ENCODE data around the gene KAT8.

KAT8 gene

DNA sequence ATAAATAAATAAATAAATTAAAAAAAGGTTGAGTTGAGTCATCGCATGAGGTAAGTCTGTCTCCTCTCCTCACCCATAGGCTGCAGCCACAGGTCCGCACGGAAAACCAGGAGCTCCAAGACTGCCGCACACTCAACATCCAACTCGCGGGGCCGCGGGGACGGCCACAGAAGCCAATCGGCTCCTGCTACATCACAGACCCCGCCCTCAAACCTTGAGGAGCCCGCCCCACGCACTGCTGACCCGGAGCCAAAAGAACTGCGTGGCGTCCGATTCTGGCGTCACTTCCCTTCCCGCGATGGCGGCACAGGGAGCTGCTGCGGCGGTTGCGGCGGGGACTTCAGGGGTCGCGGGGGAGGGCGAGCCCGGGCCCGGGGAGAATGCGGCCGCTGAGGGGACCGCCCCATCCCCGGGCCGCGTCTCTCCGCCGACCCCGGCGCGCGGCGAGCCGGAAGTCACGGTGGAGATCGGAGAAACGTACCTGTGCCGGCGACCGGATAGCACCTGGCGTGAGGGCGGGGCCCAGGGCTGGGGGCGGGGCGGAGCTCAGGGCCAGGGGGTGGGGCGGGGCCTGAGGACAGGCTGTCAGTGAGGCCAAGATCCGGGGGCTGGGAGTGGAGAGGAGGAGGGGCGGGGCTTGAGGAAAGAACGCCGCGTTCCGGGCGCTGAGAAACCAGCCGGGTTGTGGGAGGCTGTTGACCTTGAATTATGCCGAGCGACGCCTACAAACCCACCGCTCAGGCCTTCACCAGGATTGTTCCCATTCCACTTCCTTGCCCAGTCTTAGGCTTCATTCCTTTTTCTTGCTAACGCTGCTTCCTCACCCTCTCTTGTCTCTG is at the start of gene KAT8:
Gene KAT8 (plus strand): TSS at position 281 of the 839 bp plus-strand sequence. CDS start 18 bp downstream, at position 299.
- H3K27me3 Mint-ChIP-seq, result no peaks in the 10 kb centered on the region
- H3K4me1 Mint-ChIP-seq, result peaks cover 13% of the 10 kb centered on the region
- no peaks in the 10 kb centered on the region for H3K36me3 Mint-ChIP-seq
- peak within 1 kb of the TSS; percentile 95 for H3K27ac Mint-ChIP-seq
- no peaks in the 10 kb centered on the region for H3K9me3 Mint-ChIP-seq
- H3K4me3 Mint-ChIP-seq, result peak within 1 kb of the TSS; percentile 94

DNA sequence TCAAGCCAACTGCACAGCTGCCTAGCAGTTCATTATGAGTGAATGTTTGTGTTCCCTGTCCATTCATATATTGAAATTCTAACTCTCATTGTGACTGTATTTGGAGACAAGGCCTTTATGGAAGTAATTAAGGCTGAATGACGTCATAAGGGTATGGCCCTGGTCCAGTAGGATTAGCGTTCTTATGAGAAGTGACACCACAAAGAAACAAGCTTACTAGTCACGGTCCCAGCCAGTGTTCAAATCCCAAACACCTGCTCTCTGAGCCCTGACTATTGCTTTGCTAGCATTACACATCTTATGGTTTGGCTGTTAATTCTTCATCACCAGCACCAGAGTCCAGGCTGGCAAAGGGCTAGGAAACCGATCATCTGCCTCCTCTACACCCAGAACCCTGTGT is 45.6 kb upstream of the KAT8 start:
- H3K27ac Mint-ChIP-seq, result peak overlapping the region; percentile 70
- H3K27me3 Mint-ChIP-seq, result no peaks in the 10 kb centered on the region
- H3K9me3 Mint-ChIP-seq, result no peaks in the 10 kb centered on the region
- peaks cover 5% of the 10 kb centered on the region for H3K36me3 Mint-ChIP-seq
- peak overlapping the region; percentile 98 for H3K4me3 Mint-ChIP-seq
- H3K4me1 Mint-ChIP-seq, result peaks cover 40% of the 10 kb centered on the region

DNA sequence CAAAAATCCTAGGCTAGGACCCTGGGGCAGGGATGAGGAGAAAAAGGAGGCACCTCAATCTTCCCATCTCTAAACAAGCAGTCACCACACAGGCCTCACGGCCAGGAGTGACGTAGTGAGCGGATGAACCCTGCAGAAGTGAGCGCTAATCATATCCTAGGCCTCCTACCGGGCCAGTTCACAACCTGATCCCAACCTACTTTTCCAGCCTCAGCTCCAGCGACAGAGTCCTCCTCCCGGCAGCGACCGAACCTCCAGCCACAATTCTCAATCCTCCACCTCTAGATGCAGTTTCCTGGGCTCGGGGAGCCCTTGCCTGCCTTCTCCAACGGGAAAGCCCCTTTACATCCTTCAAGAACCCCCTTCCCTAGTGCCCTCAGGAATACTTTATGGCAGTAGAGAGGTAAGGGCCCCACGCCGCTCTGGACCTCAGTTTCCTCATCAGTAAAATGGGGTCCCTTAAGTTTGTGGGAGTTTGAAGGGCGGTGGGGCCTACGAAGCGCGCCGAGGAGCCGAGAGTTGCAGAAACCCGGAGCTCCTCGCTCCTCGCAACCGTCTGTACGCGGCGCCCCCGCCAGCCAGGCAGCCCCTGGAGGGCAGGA is 44.8 kb upstream of the KAT8 start:
- H3K36me3 Mint-ChIP-seq, result peaks cover 5% of the 10 kb centered on the region
- no peaks in the 10 kb centered on the region for H3K9me3 Mint-ChIP-seq
- peak overlapping the region; percentile 98 for H3K27ac Mint-ChIP-seq
- peaks cover 40% of the 10 kb centered on the region for H3K4me1 Mint-ChIP-seq
- H3K4me3 Mint-ChIP-seq, result peak overlapping the region; percentile 98
- no peaks in the 10 kb centered on the region for H3K27me3 Mint-ChIP-seq

DNA sequence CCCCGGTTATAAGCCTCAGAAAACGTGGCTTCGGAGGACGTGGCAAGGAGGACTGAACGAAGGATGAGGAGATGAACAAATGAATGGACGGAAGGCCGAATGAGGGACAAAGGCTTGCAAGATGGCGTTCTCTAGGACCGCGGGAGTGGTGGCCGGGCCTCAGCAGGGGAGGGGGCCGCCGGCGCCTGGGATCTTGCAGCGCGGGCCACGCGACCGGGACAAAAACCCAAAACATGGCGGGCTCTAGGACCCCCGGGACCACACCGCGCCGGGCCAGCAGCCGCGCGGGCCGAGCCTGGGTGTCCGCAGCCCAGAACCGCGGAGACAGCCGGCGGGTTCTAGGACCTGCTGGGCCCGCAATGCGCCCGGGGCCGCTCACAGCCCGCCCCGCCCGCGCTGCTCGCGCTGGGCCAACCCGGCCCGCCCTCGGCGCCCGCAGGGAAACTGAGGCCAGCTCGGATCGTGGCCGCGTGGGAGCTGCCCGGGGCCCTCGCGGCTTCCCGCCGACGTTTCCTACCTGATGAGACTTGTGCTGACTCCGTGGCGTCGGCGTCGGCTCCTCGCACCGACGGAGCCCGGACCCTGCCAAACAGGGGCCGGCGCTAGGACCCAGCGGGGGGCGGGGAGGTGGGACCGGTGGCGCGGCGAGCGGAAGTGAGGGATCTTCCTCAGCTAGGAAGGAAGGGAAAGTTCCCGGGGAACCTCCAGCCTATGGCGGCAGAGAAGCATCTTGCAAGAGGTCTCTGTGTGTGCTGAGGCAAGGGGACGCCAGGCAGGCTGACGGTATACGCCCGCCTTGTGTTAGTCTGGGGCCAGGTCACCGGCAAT is 44.1 kb upstream of the KAT8 start:
- Mint-ChIP-seq H3K27ac (peak overlapping the region; percentile 98), H3K4me3 (peak overlapping the region; percentile 98), H3K4me1 (peaks cover 47% of the 10 kb centered on the region), H3K36me3 (peaks cover 12% of the 10 kb centered on the region), H3K9me3 (no peaks in the 10 kb centered on the region), H3K27me3 (no peaks in the 10 kb centered on the region)

DNA sequence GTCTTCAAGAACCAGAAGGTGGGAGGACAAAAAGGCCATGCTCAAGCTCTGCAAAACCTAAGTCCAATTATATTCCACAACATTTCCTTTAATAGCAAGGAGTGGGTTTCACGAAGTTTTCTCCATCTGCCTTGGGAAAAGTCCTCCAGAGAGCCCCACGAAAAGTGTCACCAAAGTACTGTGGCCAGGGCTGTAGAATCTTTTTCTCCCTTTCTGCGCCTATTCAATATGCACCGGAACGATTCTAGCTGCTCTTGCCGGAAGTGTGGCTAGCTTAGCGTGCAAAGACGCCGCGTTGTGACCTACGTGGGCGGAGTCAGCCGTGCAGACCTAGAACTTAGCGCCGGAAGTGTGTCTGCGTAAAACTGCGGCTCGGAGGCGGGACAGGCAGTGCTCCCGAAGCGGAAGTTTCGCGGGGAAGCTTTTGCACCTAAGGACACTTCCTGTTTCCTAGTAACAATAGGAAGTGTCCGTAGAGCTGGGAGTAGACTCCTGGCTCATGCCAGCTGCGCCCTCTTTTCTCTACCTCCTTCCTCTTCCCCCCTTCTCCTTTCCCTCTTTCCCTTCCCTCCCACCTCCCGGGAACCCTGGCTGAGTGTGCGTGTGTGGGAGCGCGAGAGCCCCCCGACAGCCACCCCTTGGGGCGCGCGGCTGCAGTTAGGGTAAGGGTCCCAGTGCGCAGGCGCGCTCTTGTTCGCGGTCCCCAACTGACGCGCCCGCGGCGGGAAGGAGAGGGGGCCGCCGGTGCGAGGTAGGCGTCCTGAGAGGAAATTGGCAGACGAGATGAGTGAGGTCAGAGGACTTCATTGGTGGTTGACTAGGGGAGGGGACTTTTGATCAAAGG is 43.3 kb upstream of the KAT8 start, which contains the start of the genes ZNF646 and ZNF668:
Gene ZNF646 (plus strand): TSS at position 453 of the 844 bp plus-strand sequence. CDS start 1,903 bp downstream, outside the sequence.
Gene ZNF668 (minus strand): TSS at position 271 of the 844 bp plus-strand sequence. CDS start 9,781 bp downstream, outside the sequence.
- peak within 1 kb of the TSS; percentile 98 for H3K4me3 Mint-ChIP-seq
- H3K27me3 Mint-ChIP-seq, result no peaks in the 10 kb centered on the region
- peak within 1 kb of the TSS; percentile 98 for H3K27ac Mint-ChIP-seq
- peaks cover 48% of the 10 kb centered on the region for H3K4me1 Mint-ChIP-seq
- peaks cover 12% of the 10 kb centered on the region for H3K36me3 Mint-ChIP-seq
- no peaks in the 10 kb centered on the region for H3K9me3 Mint-ChIP-seq

DNA sequence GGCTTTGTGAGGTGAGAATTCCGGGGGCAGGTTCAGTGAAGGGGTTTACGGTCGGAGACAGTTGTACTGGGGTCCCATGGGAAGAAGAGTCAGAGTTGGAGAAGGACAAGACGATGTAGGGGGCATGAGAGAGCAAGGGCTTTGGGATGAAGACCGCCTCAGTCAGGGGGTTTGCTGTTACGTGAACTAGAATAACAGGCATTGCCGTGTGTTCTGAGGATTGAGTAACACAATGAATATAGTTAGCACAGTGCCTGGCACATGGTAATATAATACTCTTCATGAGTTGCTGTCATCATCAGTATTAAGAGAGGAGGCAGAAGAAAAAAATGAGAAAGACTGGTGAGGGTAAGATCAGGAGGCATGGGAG is 42.7 kb upstream of the KAT8 start:
- peaks cover 12% of the 10 kb centered on the region for H3K36me3 Mint-ChIP-seq
- peaks cover 44% of the 10 kb centered on the region for H3K4me1 Mint-ChIP-seq
- H3K27me3 Mint-ChIP-seq, result no peaks in the 10 kb centered on the region
- no peaks in the 10 kb centered on the region for H3K9me3 Mint-ChIP-seq
- peak overlapping the region; percentile 97 for H3K4me3 Mint-ChIP-seq
- peak overlapping the region; percentile 98 for H3K27ac Mint-ChIP-seq

DNA sequence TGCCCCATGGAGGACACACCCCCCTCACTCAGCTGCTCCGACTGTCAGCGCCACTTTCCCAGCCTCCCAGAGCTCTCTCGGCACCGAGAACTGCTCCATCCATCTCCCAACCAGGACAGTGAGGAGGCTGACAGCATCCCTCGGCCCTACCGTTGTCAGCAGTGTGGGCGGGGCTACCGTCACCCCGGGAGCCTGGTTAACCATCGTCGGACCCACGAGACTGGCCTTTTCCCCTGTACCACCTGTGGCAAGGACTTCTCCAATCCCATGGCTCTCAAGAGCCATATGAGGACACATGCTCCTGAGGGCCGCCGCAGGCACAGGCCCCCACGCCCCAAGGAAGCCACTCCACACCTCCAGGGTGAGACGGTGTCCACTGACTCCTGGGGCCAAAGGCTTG is 41.1 kb upstream of the KAT8 start:
- no peak overlapping the region for H3K27ac Mint-ChIP-seq
- H3K4me3 Mint-ChIP-seq, result no peak overlapping the region
- H3K4me1 Mint-ChIP-seq, result peaks cover 44% of the 10 kb centered on the region
- H3K9me3 Mint-ChIP-seq, result no peaks in the 10 kb centered on the region
- H3K27me3 Mint-ChIP-seq, result no peaks in the 10 kb centered on the region
- H3K36me3 Mint-ChIP-seq, result peaks cover 12% of the 10 kb centered on the region

DNA sequence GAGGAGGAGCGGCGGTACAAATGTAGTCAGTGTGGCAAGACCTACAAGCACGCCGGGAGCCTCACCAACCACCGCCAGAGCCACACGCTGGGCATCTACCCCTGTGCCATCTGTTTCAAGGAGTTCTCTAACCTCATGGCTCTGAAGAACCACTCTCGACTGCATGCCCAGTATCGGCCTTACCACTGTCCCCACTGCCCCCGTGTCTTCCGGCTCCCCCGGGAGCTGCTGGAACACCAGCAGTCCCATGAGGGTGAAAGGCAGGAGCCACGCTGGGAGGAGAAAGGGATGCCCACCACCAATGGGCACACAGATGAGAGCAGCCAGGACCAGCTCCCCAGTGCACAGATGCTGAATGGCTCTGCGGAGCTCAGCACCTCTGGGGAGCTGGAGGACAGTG is 40.4 kb upstream of the KAT8 start:
- Mint-ChIP-seq H3K4me1 (peaks cover 38% of the 10 kb centered on the region), H3K36me3 (peaks cover 12% of the 10 kb centered on the region), H3K27ac (no peak overlapping the region), H3K9me3 (no peaks in the 10 kb centered on the region), H3K4me3 (no peak overlapping the region), H3K27me3 (no peaks in the 10 kb centered on the region)

DNA sequence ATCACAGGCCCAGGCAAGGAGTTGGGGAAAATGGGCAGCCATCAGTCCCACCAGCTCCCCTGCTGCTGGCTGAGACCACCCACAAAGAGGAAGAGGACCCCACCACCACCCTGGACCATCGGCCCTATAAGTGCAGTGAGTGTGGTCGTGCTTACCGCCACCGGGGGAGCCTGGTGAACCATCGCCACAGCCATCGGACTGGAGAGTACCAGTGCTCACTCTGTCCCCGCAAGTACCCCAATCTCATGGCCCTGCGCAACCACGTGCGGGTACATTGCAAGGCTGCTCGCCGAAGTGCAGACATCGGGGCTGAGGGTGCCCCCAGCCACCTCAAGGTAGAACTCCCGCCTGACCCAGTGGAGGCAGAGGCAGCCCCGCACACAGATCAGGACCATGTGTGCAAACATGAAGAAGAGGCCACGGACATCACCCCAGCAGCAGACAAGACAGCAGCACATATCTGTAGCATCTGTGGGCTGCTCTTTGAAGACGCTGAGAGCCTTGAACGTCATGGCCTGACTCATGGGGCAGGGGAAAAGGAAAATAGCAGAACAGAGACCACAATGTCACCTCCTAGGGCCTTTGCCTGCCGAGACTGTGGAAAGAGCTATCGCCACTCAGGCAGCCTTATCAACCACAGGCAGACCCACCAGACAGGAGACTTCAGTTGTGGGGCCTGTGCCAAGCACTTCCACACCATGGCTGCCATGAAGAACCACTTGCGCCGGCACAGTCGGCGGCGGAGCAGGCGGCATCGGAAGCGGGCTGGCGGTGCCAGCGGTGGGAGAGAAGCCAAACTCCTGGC is 39.7 kb upstream of the KAT8 start:
- Mint-ChIP-seq H3K4me3 (no peak overlapping the region), H3K36me3 (peaks cover 12% of the 10 kb centered on the region), H3K9me3 (no peaks in the 10 kb centered on the region), H3K27me3 (no peaks in the 10 kb centered on the region), H3K4me1 (peaks cover 36% of the 10 kb centered on the region), H3K27ac (peak overlapping the region; percentile 30)

DNA sequence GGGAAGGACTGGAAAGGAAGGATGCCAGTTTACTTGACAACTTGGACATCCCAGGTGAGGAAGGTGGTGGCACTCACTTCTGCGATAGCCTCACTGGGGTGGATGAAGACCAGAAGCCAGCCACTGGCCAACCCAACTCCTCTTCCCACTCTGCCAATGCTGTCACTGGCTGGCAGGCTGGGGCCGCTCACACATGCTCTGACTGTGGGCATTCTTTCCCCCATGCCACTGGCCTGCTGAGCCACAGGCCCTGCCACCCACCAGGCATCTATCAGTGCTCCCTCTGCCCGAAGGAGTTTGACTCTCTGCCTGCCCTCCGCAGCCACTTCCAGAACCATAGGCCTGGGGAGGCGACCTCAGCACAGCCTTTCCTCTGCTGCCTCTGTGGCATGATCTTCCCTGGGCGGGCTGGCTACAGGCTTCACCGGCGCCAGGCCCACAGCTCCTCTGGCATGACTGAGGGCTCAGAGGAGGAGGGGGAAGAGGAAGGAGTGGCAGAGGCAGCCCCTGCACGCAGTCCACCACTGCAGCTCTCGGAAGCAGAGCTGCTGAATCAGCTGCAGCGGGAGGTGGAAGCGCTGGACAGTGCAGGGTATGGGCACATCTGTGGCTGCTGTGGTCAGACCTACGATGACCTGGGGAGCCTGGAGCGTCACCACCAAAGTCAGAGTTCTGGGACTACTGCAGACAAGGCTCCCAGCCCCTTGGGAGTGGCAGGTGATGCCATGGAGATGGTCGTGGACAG is 38.7 kb upstream of the KAT8 start:
- Mint-ChIP-seq H3K9me3 (no peaks in the 10 kb centered on the region), H3K27ac (no peak overlapping the region), H3K36me3 (peaks cover 12% of the 10 kb centered on the region), H3K27me3 (no peaks in the 10 kb centered on the region), H3K4me3 (no peak overlapping the region), H3K4me1 (peaks cover 36% of the 10 kb centered on the region)

DNA sequence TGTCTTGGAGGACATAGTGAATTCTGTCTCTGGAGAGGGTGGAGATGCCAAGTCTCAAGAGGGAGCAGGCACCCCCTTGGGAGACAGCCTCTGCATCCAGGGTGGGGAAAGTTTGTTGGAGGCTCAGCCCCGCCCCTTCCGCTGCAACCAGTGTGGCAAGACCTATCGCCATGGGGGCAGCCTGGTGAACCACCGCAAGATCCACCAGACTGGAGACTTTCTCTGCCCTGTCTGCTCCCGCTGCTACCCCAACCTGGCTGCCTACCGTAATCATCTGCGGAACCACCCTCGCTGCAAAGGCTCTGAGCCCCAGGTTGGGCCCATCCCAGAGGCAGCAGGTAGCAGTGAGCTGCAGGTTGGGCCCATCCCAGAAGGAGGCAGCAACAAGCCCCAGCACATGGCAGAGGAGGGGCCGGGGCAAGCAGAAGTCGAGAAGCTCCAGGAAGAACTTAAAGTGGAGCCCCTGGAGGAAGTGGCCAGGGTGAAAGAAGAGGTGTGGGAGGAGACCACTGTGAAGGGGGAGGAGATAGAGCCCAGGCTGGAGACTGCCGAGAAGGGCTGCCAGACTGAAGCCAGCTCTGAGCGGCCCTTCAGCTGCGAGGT is 38.0 kb upstream of the KAT8 start:
- Mint-ChIP-seq H3K4me1 (peaks cover 36% of the 10 kb centered on the region), H3K27ac (no peak overlapping the region)

DNA sequence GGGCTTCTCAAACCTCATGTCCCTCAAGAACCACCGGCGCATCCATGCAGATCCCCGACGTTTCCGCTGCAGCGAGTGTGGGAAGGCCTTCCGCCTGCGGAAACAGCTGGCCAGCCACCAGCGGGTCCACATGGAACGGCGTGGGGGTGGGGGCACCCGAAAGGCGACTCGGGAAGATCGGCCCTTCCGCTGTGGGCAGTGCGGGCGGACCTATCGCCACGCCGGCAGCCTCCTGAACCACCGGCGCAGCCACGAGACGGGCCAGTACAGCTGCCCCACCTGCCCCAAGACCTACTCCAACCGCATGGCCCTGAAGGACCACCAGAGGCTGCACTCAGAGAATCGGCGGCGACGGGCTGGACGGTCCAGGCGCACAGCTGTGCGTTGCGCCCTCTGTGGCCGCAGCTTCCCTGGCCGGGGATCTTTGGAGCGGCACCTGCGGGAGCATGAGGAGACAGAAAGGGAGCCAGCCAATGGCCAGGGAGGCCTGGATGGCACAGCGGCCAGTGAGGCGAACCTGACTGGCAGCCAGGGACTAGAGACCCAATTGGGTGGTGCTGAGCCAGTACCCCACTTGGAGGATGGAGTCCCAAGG is 37.3 kb upstream of the KAT8 start:
- Mint-ChIP-seq H3K4me1 (peaks cover 29% of the 10 kb centered on the region), H3K4me3 (no peak overlapping the region), H3K27ac (no peak overlapping the region), H3K9me3 (no peaks in the 10 kb centered on the region), H3K36me3 (peaks cover 10% of the 10 kb centered on the region), H3K27me3 (no peaks in the 10 kb centered on the region)

More for the DNA sequence above, 38.0 kb upstream of the KAT8 start:
- no peak overlapping the region for H3K4me3 Mint-ChIP-seq
- H3K27me3 Mint-ChIP-seq, result no peaks in the 10 kb centered on the region
- peaks cover 12% of the 10 kb centered on the region for H3K36me3 Mint-ChIP-seq
- H3K9me3 Mint-ChIP-seq, result no peaks in the 10 kb centered on the region
